Tibial artery (tissue), 4 donors: ENCODE measurements around the gene FOS.

Source experiments
- DNase-seq, 2 donors: peaks; one replicate each; pipeline ENCODE4 v3.0.0-alpha.2; 2019
- H3K27ac ChIP-seq, 2 donors: fragments of 200-600 bp; sonication (generic) in 1 of 2; 1 replicate in 1 of 2; 2 replicates in 1 of 2; pipeline ENCODE4 v1.5.1; 2018 to 2019; ENCODE audit warnings: mild to moderate bottlenecking in 1 of 2
- H3K27me3 ChIP-seq, 2 donors: fragments of 200-600 bp; sonication (generic) in 1 of 2; one replicate each; pipeline versions ENCODE4 v1.5.1 to v1.6.0; 2016 to 2019
- H3K36me3 ChIP-seq, 3 donors: fragments of 200-600 bp; sonication (generic) in 2 of 3; one replicate each; pipeline ENCODE4 v1.5.1; 2016 to 2019; ENCODE audit warnings: mild to moderate bottlenecking in 2 of 3
- H3K4me1 ChIP-seq, 4 donors: fragments of 200-600 bp; sonication (generic) in 2 of 4; 1 replicate in 3 of 4; 2 replicates in 1 of 4; pipeline ENCODE4 v1.5.1; 2016 to 2019
- H3K4me3 ChIP-seq, 2 donors: fragments of 200-600 bp; sonication (generic) in 1 of 2; 1 replicate in 1 of 2; 2 replicates in 1 of 2; pipeline ENCODE4 v1.5.1; 2018 to 2019; ENCODE audit warnings: mild to moderate bottlenecking in 2 of 2
- H3K9me3 ChIP-seq, 3 donors: fragments of 200-600 bp; sonication (generic) in 1 of 3; one replicate each; pipeline ENCODE4 v1.5.1; 2016 to 2019
- CTCF ChIP-seq, 2 experiments: fragments of 200-600 bp in 1 of 2; fragments of 450-650 bp in 1 of 2; IDR thresholded peaks; one replicate each; pipeline ENCODE4 v1.5.1; 2017 to 2019; ENCODE audit warnings: antibody characterized with exemption in 2 of 2, mild to moderate bottlenecking in 1 of 2, moderate library complexity in 1 of 2
- intact Hi-C: fragments of 100-400 bp; cut with DNase I; formaldehyde crosslinking; loops from one replicate; pipeline ENCODE4 v1.15.0; 2023; ENCODE audit warnings: low total_unique reads

Gene FOS

GRCh38 chr14:75313294-75313693 is 34.7 kb downstream of the FOS start:
- TF ChIP-seq CTCF (IDR thresholded peaks at IDR 0.05): no peak
- no peak overlapping the region for H3K4me3 ChIP-seq
- no peaks in the 10 kb centered on the region for H3K36me3 ChIP-seq
- no peak overlapping the region for H3K27ac ChIP-seq
- no peaks in the 10 kb centered on the region for H3K9me3 ChIP-seq
- H3K27me3 ChIP-seq: no peaks in the 10 kb centered on the region
- intact Hi-C loops: loop anchor here (5.0 kb wide), 1 partner anchor 114 kb away; the partner anchor contains the start of gene JDP2
- H3K4me1 ChIP-seq: peaks cover 4 to 31% (median 13%) of the 10 kb centered on the region in 4 donors
- no peak for DNase-seq

- intact Hi-C loops: no loop called here
- DNase-seq: no peak
Observed at GRCh38 chr14:75315144-75315543, 36.5 kb downstream of the FOS start.

GRCh38 chr14:75317148-75317547 is 38.5 kb downstream of the FOS start:
- no peaks in the 10 kb centered on the region for H3K9me3 ChIP-seq
- intact Hi-C loops: no loop called here
- DNase-seq: no peak
- H3K27me3 ChIP-seq: peaks cover 0 to 3% of the 10 kb centered on the region in 2 donors
- TF ChIP-seq CTCF (IDR thresholded peaks at IDR 0.05): no peak
- no peak overlapping the region for H3K27ac ChIP-seq
- H3K4me1 ChIP-seq: peaks cover 0 to 10% (median 0%) of the 10 kb centered on the region in 4 donors
- no peak overlapping the region for H3K4me3 ChIP-seq
- no peaks in the 10 kb centered on the region for H3K36me3 ChIP-seq

More at GRCh38 chr14:75315144-75315543, 36.5 kb downstream of the FOS start:
- H3K4me1 ChIP-seq: peaks cover 4 to 27% (median 10%) of the 10 kb centered on the region in 4 donors
- TF ChIP-seq CTCF (IDR thresholded peaks at IDR 0.05): no peak
- H3K27me3 ChIP-seq: no peaks in the 10 kb centered on the region
- H3K9me3 ChIP-seq: no peaks in the 10 kb centered on the region
- peak overlapping the region in 1 of 2 donors; percentile 26 for H3K27ac ChIP-seq
- no peak overlapping the region for H3K4me3 ChIP-seq
- no peaks in the 10 kb centered on the region for H3K36me3 ChIP-seq

GRCh38 chr14:75318353-75318752 is 39.7 kb downstream of the FOS start:
- Histone ChIP-seq H3K4me1 (peaks cover 0 to 10% (median 0%) of the 10 kb centered on the region in 4 donors), H3K27me3 (peaks cover 0 to 5% of the 10 kb centered on the region in 2 donors), H3K27ac (no peak overlapping the region), H3K36me3 (no peaks in the 10 kb centered on the region), H3K4me3 (no peak overlapping the region), H3K9me3 (no peaks in the 10 kb centered on the region)
- no peak for TF ChIP-seq CTCF (IDR thresholded peaks at IDR 0.05)
- intact Hi-C loops: no loop called here
- DNase-seq: no peak

- Histone ChIP-seq H3K4me3 (no peak overlapping the region), H3K36me3 (no peaks in the 10 kb centered on the region), H3K4me1 (peaks cover 0 to 10% (median 0%) of the 10 kb centered on the region in 4 donors), H3K27me3 (peaks cover 0 to 5% of the 10 kb centered on the region in 2 donors), H3K27ac (no peak overlapping the region), H3K9me3 (no peaks in the 10 kb centered on the region)
- intact Hi-C loops: no loop called here
- no peak for DNase-seq
- TF ChIP-seq CTCF (IDR thresholded peaks at IDR 0.05): no peak
Observed at GRCh38 chr14:75319021-75319420, 40.4 kb downstream of the FOS start.

GRCh38 chr14:75320196-75320595 is 41.6 kb downstream of the FOS start:
- Histone ChIP-seq H3K36me3 (no peaks in the 10 kb centered on the region), H3K27ac (no peak overlapping the region), H3K27me3 (peaks cover 0 to 5% of the 10 kb centered on the region in 2 donors), H3K4me1 (peaks cover 0 to 5% (median 0%) of the 10 kb centered on the region in 4 donors), H3K4me3 (no peak overlapping the region), H3K9me3 (no peaks in the 10 kb centered on the region)
- no peak for TF ChIP-seq CTCF (IDR thresholded peaks at IDR 0.05)
- intact Hi-C loops: no loop called here
- no peak for DNase-seq
